GDM1 (cell line): ENCODE measurements around the gene DBP.

ENCODE experiments used
- DNase-seq: peaks from one replicate; lab custom pipeline; 2025; lab: John Stamatoyannopoulos, UW

DBP gene

GRCh38 chr19:48627201-48627864 is 9.8 kb downstream of the DBP start:
- no peak for DNase-seq

GRCh38 chr19:48625891-48626327 is 11.3 kb downstream of the DBP start:
- no peak for DNase-seq

DNA sequence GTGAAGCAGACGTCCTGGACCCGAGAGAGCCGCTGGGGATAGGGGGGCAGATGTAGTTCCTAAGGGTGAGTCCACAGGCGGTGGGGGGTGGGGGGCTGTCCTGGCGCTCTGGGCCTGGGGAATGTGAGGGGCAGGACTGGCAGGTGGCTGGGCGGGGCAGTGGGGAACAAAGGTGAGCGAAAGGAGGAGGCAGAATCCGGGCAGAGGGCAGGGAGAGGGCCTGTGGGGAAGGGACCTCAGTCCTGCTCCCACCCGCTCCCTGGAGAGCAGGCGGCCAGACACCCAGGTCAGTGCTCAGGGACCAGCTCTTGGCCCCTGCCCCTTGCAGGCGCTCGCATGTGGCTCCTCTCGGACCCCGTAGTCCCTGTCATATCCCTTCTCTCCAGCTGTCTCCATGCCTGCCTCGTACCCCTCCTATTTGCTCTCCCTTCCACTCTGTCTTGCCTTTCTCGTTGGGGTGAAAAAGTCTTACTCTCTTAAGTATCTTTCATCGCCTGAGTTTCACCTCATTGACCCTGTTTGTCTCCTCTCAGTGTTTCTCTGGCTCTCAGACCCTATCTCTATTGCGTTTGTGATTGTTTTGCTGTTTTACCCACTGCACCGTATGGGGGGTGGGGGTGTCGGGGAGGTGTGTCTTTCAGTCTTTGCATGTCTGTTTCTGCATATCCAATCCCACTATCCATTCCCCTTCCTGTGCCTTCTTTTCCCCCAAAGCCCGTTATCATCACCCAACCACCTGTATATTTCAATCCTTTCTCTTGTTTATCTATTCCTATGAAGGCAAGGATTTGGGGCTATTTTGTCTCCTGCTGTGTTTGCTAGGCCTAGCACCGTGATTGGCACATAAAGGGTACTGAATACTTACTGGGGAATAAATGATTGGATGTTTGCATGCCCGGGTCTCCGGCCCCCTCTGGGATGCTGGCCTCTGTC is 12.1 kb downstream of the DBP start:
- no peak for DNase-seq

GRCh38 chr19:48624067-48624594 is 13.0 kb downstream of the DBP start:
- peak; percentile 97 for DNase-seq

DNA sequence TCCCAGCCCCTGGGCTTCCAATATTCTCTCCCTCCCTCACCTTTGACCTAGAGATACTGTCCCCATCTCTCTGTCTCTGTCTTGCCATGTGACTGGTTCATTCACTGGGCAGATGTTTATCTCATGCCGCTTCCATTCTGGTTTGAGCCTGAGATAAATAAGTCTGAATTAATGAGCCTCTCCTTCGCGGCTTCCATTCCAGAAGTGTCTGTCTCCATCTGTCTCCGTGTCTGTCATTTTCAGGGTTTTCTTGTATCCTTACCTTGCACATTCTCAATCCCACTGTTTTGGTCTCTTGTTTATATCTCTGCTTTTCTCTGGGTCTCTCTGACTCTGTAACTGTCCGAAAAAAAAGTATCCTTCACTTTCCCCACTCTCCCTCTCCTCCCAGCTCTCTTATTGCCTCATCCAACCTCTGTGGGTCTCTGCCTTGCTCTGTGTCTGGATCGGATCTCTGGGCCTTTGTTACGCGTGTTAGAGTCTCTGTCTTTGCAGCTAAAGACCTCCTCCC is 13.6 kb downstream of the DBP start:
- DNase-seq, result no peak

DNA sequence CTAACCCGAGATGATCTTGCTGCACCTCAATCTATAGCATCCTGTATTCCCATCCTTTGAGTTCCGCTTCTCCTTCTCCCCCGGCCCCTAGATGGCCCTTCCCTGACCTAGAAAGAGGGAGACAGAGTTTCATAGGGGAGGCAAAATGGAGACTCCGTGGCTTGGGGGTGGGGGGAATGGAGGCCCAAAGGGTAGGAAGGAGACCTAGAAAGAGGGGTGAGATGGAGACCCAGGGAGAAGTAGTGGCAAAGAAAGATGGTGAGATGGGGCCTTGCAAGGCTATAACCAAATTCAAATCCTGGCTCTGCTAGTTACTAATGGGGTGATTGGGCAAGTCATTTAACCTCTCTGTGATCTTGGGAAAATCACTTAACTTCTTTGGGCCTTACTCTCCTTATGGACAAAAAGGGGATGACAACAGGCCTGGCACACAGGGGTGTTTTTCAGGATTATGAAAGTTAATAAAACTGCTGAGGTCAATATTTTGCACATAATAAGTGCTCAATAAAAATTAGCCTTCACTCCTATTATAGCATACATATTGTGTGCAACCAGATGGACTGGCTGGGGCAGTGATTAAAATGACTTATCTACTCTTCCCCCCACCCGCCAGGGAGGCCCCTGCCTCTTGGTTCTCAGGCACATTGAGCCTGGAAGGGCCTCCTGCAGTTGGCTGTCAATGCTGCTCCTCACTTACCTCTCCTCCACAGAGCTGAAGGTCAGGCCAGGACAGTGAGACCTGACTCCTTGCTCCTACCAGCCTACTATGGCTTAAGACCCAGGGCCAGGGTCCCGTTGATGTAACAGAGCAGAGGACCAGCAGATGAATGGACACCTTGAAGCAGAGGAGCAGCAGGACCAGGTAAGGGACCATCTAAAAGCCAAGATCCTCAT is 17.2 kb downstream of the DBP start:
- DNase-seq, result no peak

DNA sequence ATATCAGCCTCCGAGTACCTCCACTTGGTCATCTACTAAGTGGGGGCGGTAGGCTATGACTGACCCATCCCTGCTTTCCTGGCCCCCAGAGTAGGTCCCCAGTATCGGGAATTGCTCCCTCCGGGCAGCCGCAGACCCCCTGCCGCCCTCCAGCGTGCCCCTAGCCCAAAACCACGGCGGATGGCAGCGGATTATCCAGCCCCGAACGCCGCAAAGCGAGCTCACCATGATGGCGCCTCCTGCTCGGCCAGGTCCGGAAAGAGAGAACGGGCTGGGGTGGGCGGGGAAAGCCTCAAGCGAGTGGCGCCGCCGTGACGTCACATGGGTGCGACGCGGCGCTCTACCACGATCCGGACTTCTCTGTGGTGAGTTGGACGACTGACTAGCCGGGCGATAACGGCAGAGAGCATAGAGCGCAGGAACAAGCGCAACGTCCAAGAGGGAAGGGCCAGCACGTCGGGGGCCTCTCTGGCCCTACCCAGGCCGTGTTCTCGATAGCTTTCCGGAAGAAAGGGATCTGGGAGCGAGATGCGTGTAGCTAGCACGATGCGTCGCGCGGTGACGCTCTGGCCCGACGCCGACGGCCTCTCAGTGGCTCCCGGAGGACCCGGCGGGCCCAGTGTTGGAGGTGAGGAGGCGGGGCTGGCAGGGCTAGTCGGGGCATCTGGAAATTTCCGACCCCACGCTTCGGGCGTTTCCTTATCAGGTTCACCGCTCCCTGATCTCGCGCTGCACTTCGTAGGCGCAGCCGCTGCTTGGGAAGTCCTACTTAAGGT is 18.1 kb downstream of the DBP start, which contains the start of the genes RPL18 and SPHK2:
TSS of gene RPL18 (minus strand) at position 263 of the 776 bp plus-strand sequence. CDS start at position 228, 35 bp downstream.
TSS of gene SPHK2 (plus strand) at position 591 of the 776 bp plus-strand sequence. CDS start 1,009 bp downstream, outside the sequence.
- DNase-seq, result peak; percentile 100

GRCh38 chr19:48618278-48618915 is 18.8 kb downstream of the DBP start:
- DNase-seq, result no peak

DNA sequence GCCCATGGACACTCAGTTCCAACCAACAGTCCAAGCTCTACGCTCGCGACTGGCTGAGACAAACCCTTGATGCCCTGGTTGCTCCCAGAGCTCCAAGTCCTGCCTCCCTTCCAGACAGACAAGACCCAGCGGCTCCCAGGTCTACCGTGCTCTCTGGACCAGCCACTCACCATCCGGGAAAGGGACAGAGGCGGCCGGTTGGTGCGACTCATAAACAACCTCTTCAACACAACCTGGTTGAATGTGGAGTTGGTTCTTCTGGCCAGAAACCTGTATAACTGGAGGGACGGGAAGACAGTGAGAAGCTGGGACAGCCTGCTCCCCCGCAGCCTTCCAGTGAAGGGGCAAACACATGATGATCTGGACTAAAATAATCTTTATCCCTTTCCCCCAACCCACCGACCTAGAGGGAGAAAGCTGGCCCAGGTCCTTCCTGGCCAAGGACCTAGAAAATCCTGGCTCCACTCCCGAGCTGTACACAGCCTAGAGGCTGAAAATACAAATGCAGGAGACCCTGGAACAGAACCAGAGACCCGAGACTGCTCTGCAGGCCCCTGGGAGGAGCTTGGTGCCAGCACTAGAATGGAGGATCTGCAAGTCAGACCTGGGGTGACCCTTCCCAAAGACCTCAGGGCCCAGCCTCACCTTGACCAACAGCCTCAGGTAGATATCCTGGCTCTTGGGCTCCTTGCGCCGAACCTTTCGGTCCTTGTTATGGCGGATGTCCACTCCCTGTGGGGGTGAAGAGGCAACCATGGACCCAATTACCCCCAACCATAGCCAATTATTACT is 19.8 kb downstream of the DBP start:
- DNase-seq, result no peak

DNA sequence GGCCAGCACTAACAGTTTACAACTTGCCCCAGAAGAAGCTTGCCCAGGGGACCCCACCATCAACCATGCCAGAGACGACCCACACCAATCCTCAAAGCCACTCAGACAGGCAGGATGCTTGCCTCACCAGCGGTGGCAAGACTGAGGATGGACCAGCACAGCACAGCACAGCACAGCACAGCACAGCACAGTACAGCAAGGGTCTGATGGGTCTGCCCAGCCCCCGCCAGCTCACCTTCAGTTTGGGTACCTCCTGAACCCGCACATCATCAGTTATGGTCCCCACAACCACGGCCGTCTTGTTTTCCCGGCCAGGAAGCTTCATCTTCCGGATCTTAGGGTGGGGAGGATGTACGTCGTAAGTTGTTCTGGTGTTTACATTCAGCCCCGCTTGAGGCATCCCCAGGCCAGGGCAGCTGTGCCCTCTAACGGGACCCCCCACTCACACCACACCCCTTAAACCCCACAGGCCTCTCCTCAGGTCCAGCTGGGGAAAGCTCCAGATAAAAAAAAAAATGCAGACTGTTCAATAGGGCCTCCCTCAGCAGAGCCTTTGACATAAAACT is 20.6 kb downstream of the DBP start:
- DNase-seq, result no peak

DNA sequence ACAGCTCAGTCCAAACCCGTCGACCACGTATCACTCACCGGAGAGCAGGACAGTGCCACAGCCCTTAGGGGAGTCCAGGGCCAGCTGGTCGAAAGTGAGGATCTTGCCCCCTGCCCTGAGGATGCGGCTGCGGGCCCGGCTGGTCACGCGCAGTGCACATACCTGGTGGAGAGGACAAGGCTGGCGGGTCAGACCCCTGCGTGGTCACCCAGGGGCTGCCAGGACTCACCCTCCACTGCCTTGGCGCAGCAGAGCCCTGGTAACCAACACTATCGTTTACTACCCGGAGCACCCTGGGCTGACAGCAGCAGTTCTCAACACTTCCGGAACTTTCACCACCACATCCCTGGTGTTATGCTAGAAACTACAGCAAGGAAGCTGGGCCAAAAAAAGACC is 21.1 kb downstream of the DBP start:
- no peak for DNase-seq

GRCh38 chr19:48615231-48616040 is 21.7 kb downstream of the DBP start:
- DNase-seq, result no peak

- DNase-seq, result no peak
Measured at GRCh38 chr19:48614436-48615230, 22.5 kb downstream of the DBP start, which contains the start of gene FAM83E. TSS of gene FAM83E (minus strand) at chr19:48615076. CDS start at chr19:48613372, 1,704 bp downstream.

GRCh38 chr19:48613852-48614435 is 23.2 kb downstream of the DBP start:
- DNase-seq, result no peak

DNA sequence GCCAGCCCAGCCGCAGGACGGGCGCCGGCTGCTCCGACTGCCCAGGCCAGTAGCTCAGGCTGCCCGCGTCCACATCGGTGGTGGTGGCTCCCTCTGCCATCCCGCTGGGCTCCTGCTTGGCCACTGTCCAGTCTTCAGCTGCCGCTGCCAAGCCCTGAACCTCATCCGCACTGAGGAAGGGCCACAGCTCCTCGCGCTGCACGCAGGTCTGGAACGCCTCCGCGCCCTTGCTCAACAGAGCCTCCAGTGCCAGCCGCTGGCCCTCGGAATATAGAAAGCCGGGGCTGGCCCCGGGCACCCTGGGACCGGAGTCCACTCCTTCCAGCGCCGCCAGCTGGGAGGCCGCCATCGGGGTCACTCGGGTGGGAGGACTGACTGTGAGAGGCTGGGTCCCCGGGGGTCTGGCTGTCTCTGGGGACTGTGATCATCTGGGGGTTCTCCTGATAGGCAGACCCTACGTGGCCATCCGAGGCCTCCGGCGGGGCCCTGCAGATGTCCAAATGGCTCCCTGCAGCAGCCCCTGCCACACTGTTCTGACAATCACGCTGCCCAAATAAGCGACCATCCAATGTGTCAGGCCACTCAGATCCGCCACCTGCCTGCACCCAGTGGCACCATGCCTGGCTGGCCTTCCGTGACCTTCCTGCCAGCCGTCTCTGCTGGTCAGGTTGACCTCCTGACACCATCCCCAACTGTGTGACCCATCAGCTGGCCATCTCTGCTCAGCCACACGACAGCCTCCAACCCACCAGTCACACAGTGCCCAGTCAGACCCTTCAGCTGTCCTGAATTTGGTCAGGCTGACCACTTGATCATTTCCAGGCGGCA is 23.9 kb downstream of the DBP start:
- no peak for DNase-seq

- no peak for DNase-seq
Measured at GRCh38 chr19:48611872-48612271, 25.3 kb downstream of the DBP start.
